Muscle layer of colon (tissue), 2 donors: ENCODE results near the gene GJB5.
"Not testable (repeated sequence)": the region's sequence is repeated elsewhere in the genome, so short reads cannot be mapped to it uniquely, and the experiment has no call there.

ENCODE experiments used
- H3K27ac ChIP-seq: one replicate; pipeline ENCODE4 v1.7.0; 2013; ENCODE audit warnings: low read depth, mild to moderate bottlenecking, low read length, moderate library complexity
- H3K27me3 ChIP-seq, 2 donors: one replicate each; pipeline ENCODE4 v1.7.0; 2013; ENCODE audit warnings: low read length in 2 of 2, mild to moderate bottlenecking in 2 of 2; ENCODE audit not compliant: insufficient read depth in 2 of 2, control insufficient read depth in 1 of 2
- H3K36me3 ChIP-seq: one replicate; pipeline ENCODE4 v1.7.0; 2013; ENCODE audit warnings: mild to moderate bottlenecking, low read length; ENCODE audit not compliant: insufficient read depth
- H3K4me1 ChIP-seq: one replicate; pipeline ENCODE4 v1.7.0; 2013; ENCODE audit warnings: mild to moderate bottlenecking, low read length; ENCODE audit not compliant: insufficient read depth
- H3K4me3 ChIP-seq, 2 donors: one replicate each; pipeline ENCODE4 v1.7.0; 2013; ENCODE audit warnings: low read length in 2 of 2, low read depth in 1 of 2, mild to moderate bottlenecking in 1 of 2, moderate library complexity in 1 of 2
- H3K9ac ChIP-seq: one replicate; pipeline ENCODE4 v1.7.0; 2013; ENCODE audit warnings: low read length
- H3K9me3 ChIP-seq: one replicate; pipeline ENCODE4 v1.7.0; 2013; ENCODE audit warnings: mild to moderate bottlenecking, low read length
- donor health status: abdominal sarcoma.
- donor health status: Adenocarcinoma of cecum.

The GJB5 gene

DNA sequence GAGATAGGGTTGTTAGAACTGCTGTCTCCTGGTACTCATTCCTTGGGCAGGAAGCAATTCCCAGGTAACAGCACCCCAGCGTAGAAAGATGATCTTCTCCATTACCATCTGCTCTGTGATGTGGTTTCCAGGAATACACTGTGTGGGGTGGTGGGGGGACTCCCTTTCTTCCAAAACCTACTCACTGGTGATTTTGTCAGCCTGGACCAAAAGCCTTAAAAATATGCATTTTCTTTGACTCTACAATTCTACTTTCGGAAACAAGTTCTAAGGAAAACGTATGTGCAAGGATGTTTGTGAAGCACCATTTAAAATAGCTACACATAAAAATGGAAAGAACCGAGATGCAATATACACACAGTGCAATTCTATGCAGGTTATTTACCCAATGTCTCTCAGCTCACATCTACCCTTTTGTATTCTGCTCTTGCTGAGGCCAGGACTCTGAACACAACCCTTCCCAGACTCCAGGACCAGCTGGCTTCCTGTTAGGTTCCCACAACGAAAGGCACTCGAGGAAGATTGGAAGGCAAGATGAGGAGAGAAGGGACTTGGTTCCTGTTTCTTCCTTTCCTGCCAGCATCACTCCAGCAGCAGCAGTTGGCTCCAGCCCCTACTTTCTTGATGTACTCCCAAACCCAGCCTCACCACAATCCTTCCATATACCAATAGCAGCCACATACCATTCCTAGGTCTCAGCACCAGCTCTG, 33.0 kb upstream of the GJB5 start:
- peaks cover 0 to 5% of the 10 kb centered on the region in 2 donors for H3K27me3 ChIP-seq
- no peaks in the 10 kb centered on the region for H3K4me1 ChIP-seq
- H3K36me3 ChIP-seq, result no peaks in the 10 kb centered on the region
- no peak overlapping the region for H3K9ac ChIP-seq
- no peak overlapping the region for H3K4me3 ChIP-seq
- no peaks in the 10 kb centered on the region for H3K9me3 ChIP-seq
- H3K27ac ChIP-seq, result no peak overlapping the region

- Histone ChIP-seq H3K4me3 (no peak overlapping the region), H3K27ac (no peak overlapping the region), H3K4me1 (no peaks in the 10 kb centered on the region), H3K9ac (no peak overlapping the region), H3K36me3 (no peaks in the 10 kb centered on the region), H3K27me3 (no peaks in the 10 kb centered on the region), H3K9me3 (no peaks in the 10 kb centered on the region)
Measured at GRCh38 chr1:34726861-34727260, 28.0 kb upstream of the GJB5 start.

DNA sequence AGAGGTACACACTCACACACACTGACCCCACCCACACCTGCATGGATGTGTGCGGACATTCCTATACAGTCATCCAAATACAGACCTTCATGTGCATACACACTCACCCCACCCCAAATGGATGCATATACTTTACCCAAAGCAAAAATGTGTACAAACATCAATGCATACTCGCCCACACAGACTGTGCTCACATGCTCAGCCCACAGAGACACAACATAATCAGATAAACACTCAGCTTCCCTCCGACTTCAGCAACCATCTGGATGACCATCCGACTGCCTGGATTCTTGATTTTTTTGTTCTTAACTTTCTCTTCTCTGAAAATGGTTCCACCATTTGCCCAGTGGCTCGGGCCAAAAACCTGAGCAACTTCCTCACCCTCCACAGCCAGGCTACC, 24.4 kb upstream of the GJB5 start:
- no peak overlapping the region for H3K9ac ChIP-seq
- H3K36me3 ChIP-seq, result no peaks in the 10 kb centered on the region
- no peak overlapping the region for H3K27ac ChIP-seq
- H3K4me1 ChIP-seq, result no peaks in the 10 kb centered on the region
- H3K9me3 ChIP-seq, result no peaks in the 10 kb centered on the region
- no peak overlapping the region for H3K4me3 ChIP-seq
- no peaks in the 10 kb centered on the region for H3K27me3 ChIP-seq

- H3K27me3 ChIP-seq, H3K4me3 ChIP-seq, H3K9ac ChIP-seq, H3K9me3 ChIP-seq, H3K27ac ChIP-seq, H3K36me3 ChIP-seq, H3K4me1 ChIP-seq: not testable (repeated sequence)
Measured at GRCh38 chr1:34732831-34733230, 22.0 kb upstream of the GJB5 start.

GRCh38 chr1:34736692-34737091, 18.2 kb upstream of the GJB5 start:
- H3K36me3 ChIP-seq, result no peaks in the 10 kb centered on the region
- H3K27ac ChIP-seq, result no peak overlapping the region
- H3K9me3 ChIP-seq, result no peaks in the 10 kb centered on the region
- no peak overlapping the region for H3K4me3 ChIP-seq
- H3K27me3 ChIP-seq, result no peaks in the 10 kb centered on the region
- H3K4me1 ChIP-seq, result no peaks in the 10 kb centered on the region
- H3K9ac ChIP-seq, result no peak overlapping the region

DNA sequence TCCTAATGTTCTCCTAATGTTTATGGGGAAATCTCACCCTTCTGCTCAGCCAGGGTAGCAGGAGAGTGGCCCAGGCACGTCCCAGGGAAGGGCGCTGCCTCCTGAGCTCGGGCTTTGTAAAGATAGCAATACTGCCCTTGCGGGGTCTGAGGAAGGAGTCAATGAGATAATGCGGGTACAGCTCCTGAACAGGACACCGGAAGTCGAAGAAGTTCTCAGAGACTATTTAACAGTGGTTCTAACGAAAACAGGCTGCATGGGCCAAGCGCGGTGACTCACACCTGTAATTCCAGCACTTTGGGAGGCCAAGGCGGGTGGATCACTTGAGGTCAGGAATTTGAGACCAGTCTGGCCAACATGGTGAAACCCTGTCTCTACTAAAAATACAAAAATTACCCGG, 17.6 kb upstream of the GJB5 start:
- H3K27me3 ChIP-seq, H3K36me3 ChIP-seq, H3K4me1 ChIP-seq, H3K9me3 ChIP-seq, H3K9ac ChIP-seq, H3K27ac ChIP-seq, H3K4me3 ChIP-seq: not testable (repeated sequence)

DNA sequence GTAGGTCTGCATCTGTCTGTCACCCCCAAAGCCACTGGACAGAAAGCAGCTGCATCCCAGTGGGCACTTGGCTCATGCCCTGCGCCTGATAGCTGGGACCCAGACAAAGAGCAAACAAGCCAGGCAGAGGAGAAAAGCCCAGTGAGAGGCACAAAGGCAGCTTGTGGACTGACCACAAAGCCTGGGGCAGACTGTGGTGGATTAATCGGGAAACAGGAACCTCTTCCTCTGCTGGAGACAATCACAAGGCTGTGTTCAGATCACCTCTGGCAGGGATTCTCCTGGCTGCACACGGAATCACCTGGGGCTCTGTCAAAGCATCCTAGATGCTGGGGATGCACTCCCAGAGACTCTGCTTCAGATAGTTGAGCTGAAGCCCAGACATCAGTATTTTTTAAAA, 15.2 kb upstream of the GJB5 start:
- H3K27ac ChIP-seq, result no peak overlapping the region
- no peak overlapping the region for H3K9ac ChIP-seq
- peaks cover 0 to 6% of the 10 kb centered on the region in 2 donors for H3K27me3 ChIP-seq
- no peaks in the 10 kb centered on the region for H3K4me1 ChIP-seq
- H3K9me3 ChIP-seq, result no peaks in the 10 kb centered on the region
- H3K4me3 ChIP-seq, result no peak overlapping the region
- H3K36me3 ChIP-seq, result no peaks in the 10 kb centered on the region

DNA sequence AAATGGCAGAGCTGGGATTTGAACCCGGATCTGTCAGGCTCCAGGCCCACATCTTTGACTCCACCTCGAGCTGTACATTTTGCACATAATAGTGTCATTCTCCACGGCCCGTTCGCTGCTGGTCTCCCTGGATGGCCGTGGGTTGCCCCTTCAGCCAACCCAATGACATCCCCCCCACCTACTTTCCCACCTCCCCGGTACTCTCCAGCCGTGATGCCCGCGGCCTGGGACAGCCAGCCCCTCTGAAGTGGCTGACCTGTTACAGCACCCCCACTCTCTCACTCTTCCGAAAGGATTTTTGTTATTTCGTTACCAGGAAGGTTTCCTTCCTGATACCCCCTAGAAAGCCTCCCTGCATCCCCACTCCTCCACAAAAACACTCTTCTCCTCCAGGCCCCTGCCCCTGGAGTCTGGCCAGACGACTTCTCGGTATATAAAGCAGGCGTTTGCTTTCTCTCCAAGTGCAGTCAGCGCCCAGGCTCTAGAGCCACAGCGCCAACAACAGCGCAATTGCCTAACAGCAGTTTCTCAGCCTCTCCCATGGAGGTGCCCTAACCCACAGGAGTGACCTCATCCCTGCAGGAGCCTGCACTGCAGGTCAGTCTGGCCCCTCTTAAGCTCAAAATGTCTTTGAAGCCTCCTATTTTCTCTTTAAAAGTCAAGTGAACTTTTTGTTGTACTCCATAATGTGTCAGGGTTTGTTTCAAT, 14.5 kb upstream of the GJB5 start:
- Histone ChIP-seq H3K9ac (no peak overlapping the region), H3K4me3 (no peak overlapping the region), H3K36me3 (no peaks in the 10 kb centered on the region), H3K4me1 (no peaks in the 10 kb centered on the region), H3K27ac (no peak overlapping the region), H3K27me3 (peaks cover 0 to 6% of the 10 kb centered on the region in 2 donors), H3K9me3 (no peaks in the 10 kb centered on the region)

- Histone ChIP-seq H3K9ac (no peak overlapping the region), H3K4me1 (no peaks in the 10 kb centered on the region), H3K27ac (no peak overlapping the region), H3K27me3 (peaks cover 0 to 6% of the 10 kb centered on the region in 2 donors), H3K36me3 (no peaks in the 10 kb centered on the region), H3K9me3 (no peaks in the 10 kb centered on the region), H3K4me3 (no peak overlapping the region)
Measured at GRCh38 chr1:34742667-34743270, 12.1 kb upstream of the GJB5 start.

DNA sequence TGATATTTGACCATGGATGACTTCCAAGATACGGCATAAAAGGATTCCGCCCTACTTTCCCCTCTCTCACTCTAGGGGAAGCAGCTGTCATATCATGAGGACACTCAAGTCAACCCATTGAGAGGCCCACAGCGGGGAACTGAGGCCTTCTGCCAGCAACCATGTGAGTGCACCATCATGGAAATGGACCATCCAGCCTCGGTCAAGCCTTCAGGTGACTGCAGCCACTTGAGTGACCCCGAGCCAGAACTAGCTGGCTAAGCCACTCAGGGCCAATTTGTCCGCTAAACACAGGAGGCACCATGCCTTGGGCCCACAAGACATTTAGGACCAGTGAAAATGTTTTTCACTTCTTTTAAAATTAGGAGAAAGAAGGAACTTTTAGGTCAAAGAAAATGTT, 11.1 kb upstream of the GJB5 start:
- H3K27me3 ChIP-seq, result peaks cover 0 to 6% of the 10 kb centered on the region in 2 donors
- no peak overlapping the region for H3K27ac ChIP-seq
- H3K36me3 ChIP-seq, result no peaks in the 10 kb centered on the region
- H3K4me3 ChIP-seq, result no peak overlapping the region
- no peaks in the 10 kb centered on the region for H3K9me3 ChIP-seq
- no peaks in the 10 kb centered on the region for H3K4me1 ChIP-seq
- no peak overlapping the region for H3K9ac ChIP-seq

DNA sequence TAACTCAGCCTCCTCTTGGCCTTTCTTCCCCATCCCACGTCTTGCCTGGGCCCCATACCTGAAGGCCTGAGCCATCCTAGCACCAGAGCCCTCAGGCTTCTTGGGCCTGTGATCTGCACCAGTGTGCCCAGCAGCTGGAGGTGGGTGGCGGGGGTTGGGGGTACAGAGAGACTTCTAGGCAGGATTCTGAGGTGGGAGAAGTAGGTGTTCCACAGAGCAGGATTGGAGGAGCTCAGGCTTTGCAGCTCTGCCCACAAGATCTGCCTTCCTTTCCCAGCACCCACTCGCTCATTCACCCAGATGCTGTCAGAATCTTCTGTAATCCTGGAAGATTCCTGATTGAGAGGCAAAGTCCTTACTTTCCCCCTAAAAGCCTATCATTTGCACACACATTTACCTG, 10.0 kb upstream of the GJB5 start:
- no peak overlapping the region for H3K27ac ChIP-seq
- H3K36me3 ChIP-seq, result no peaks in the 10 kb centered on the region
- no peak overlapping the region for H3K4me3 ChIP-seq
- H3K4me1 ChIP-seq, result no peaks in the 10 kb centered on the region
- no peaks in the 10 kb centered on the region for H3K9me3 ChIP-seq
- no peak overlapping the region for H3K9ac ChIP-seq
- peaks cover 0 to 6% of the 10 kb centered on the region in 2 donors for H3K27me3 ChIP-seq
